ENCODE results near the gene C2CD5. TPM values are rescaled to one million over a fixed set of nuclear protein-coding genes. Genes with fewer than 3 reads are reported as not detected.

The C2CD5 gene
- total RNA-seq, 1 experiment from 2014 or later: 35.4 TPM

- Histone ChIP-seq H3K14ac (ENCODE audit: insufficient read depth, low read length) (no peak overlapping the region), H2AK5ac (ENCODE audit: insufficient read length, low read length) (no peak overlapping the region), H2BK12ac (ENCODE audit: insufficient read length, low read depth, low read length) (no peak overlapping the region), H2AFZ (ENCODE audit: low read length) (no peak overlapping the region), H2BK15ac (ENCODE audit: low read depth, low read length) (no peak overlapping the region), H3K23me2 (ENCODE audit: insufficient read length, low read depth, low read length, poor library complexity, severe bottlenecking) (no peaks in the 10 kb centered on the region), H4K20me1 (ENCODE audit: control insufficient read depth, insufficient read depth, insufficient read length) (no peaks in the 10 kb centered on the region), H3K56ac (ENCODE audit: insufficient read length, low read depth, low read length) (no peak overlapping the region), H3T11ph (ENCODE audit: low read length) (no peak overlapping the region), H4K5ac (ENCODE audit: insufficient read length, low read depth, low read length) (no peak overlapping the region), H3K23ac (ENCODE audit: insufficient read length, low read depth, low read length) (no peak overlapping the region), H3K4me1 (ENCODE audit: insufficient read depth, low read length) (no peaks in the 10 kb centered on the region), H3K4me2 (ENCODE audit: insufficient read depth, insufficient read length, low read length) (no peak overlapping the region), H3K79me1 (ENCODE audit: insufficient read depth, low read depth, low read length, poor library complexity, severe bottlenecking) (no peaks in the 10 kb centered on the region), H2BK120ac (ENCODE audit: low read depth, low read length, poor library complexity, severe bottlenecking) (no peak overlapping the region), H3K79me2 (ENCODE audit: insufficient read depth, low read length) (no peaks in the 10 kb centered on the region), H3K27ac (ENCODE audit: insufficient read length, low read depth, low read length) (no peak overlapping the region), H3K9ac (ENCODE audit: extremely low read depth, insufficient read length, low read length) (no peak overlapping the region), H3K9me3 (ENCODE audit: control insufficient read depth, low read depth, low read length) (no peaks in the 10 kb centered on the region), H3K27me3 (ENCODE audit: insufficient read depth, low read length) (no peaks in the 10 kb centered on the region), H3K4ac (ENCODE audit: low read depth, low read length) (no peak overlapping the region), H4K8ac (replicated peaks; ENCODE audit: insufficient read length, low read depth, low read length) (no peak overlapping the region), H3K18ac (ENCODE audit: insufficient read length, low read depth, low read length) (no peak overlapping the region), H2BK20ac (ENCODE audit: low read depth, low read length, poor library complexity, severe bottlenecking) (no peak overlapping the region), H2BK5ac (ENCODE audit: insufficient read length, low read length) (no peak overlapping the region), H4K91ac (ENCODE audit: insufficient read length, low read depth, low read length) (no peak overlapping the region)
- Mint-ChIP-seq H3K27me3 (ENCODE audit: low read depth) (no peaks in the 10 kb centered on the region), H3K4me1 (peaks cover 3% of the 10 kb centered on the region in 2 experiments; a peak in 2 of 4 replicates), H3K27ac (peak overlapping the region; percentile 18 to 62 (median 24); a peak in 2 of 7 replicates), H3K4me3 (no peak overlapping the region), H3K36me3 (ENCODE audit: insufficient read depth in 1 of 3, low read depth in 3 of 3) (no peaks in the 10 kb centered on the region; a peak in 1 of 7 replicates), H3K9me3 (no peaks in the 10 kb centered on the region)
- no CpG with 5 or more reads among the region's 6 CpGs for WGBS (ENCODE audit: extremely low coverage, insufficient read length, low lambda C conversion rate)
- DNase-seq: no peak
- TF ChIP-seq CTCF (conservative IDR thresholded peaks at IDR 0.05): no peak
Measured at GRCh38 chr12:22458298-22458937, 85.9 kb downstream of the C2CD5 start.
